HG03571 (cell line): ENCODE results near the gene DMRTC2.

ENCODE experiments used
- ATAC-seq: cut with Tn5 transposase; IDR thresholded peaks from one replicate; pipeline ENCODE4 v1.9.1; 2021; ENCODE audit not compliant: unreplicated experiment

The DMRTC2 gene

GRCh38 chr19:41887711-41888382 lies 43.0 kb downstream of the DMRTC2 start:
- ATAC-seq = no peak

- no peak for ATAC-seq
Observed at GRCh38 chr19:41888926-41889325, 44.1 kb downstream of the DMRTC2 start.

- ATAC-seq = no peak
Observed at GRCh38 chr19:41889896-41890295, 45.1 kb downstream of the DMRTC2 start.

GRCh38 chr19:41890936-41891335 lies 46.1 kb downstream of the DMRTC2 start:
- no peak for ATAC-seq

GRCh38 chr19:41892173-41892902 lies 47.5 kb downstream of the DMRTC2 start:
- ATAC-seq = no peak

GRCh38 chr19:41893899-41894298 lies 49.1 kb downstream of the DMRTC2 start:
- ATAC-seq = no peak

- no peak for ATAC-seq
Observed at GRCh38 chr19:41894350-41894749, 49.5 kb downstream of the DMRTC2 start.

GRCh38 chr19:41895745-41896580 lies 51.1 kb downstream of the DMRTC2 start:
- ATAC-seq = no peak

- ATAC-seq = no peak
Observed at GRCh38 chr19:41896581-41896942, 51.7 kb downstream of the DMRTC2 start.

- ATAC-seq = no peak
Observed at GRCh38 chr19:41897181-41897580, 52.3 kb downstream of the DMRTC2 start.

GRCh38 chr19:41897820-41898219 lies 53.0 kb downstream of the DMRTC2 start:
- ATAC-seq = no peak

- ATAC-seq = no peak
Observed at GRCh38 chr19:41898235-41898634, 53.4 kb downstream of the DMRTC2 start.
